ENCODE data around the gene ADAMTS2.

ADAMTS2 gene

DNA sequence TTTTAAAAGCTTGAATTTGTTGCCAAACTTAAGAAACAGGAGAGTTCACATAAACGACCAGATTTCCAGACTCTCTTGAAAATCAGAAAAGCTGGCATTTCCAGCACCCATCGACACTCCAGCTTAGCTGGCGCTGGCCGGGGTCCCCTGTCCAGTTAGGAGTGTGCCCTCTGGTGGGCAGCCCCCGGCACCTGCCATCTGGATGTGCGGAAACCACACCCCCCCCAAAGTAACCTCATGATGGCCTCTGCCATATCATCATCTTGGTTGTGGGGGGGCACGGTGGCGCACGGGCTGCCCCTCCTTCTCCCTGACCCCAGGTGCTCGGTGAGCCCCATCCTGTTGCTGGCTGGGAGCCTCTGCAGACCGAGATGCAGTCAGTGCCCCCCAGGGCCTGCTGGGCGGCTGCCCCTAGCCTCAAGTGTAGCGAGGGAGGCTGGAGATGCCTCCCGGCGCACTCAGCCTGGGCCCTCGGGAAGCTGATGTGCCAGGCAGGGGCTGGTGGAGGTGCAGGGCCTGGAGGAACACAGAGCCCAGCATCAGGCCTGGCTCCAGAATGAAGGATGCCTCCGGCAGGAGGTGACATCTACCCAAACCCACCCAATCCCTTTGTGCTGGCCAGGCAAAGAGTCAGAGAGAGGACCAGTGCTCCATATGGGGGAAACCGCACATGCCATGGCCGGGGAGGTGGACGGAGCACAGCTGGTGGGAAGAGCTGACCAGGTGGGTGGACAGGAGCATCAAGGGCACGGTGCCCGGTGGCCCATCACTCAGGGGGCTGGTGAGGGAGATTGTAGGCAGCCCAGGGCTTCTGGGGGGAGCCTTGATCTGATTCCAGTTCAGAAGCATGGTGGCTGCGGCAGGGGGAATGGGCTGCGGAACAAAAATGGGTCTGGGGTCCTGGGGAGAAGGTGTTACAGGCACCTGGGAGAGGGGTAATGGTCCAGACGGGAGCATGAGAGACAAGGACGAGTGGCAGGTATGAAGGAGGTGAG lies 70.6 kb downstream of the ADAMTS2 start:
- H3K4me3 ChIP-seq (ENCODE audit: low read length), result no peak overlapping the region
- H3K27me3 ChIP-seq (ENCODE audit: control insufficient read depth, insufficient read depth, low read length), result no peaks in the 10 kb centered on the region
- H3K27ac ChIP-seq (ENCODE audit: low read length), result no peak overlapping the region
- H3K9me3 ChIP-seq (ENCODE audit: control insufficient read depth, low read depth, low read length), result no peaks in the 10 kb centered on the region
- no peaks in the 10 kb centered on the region for H3K36me3 ChIP-seq (ENCODE audit: control insufficient read depth, low read depth, low read length)
- H3K9ac ChIP-seq (ENCODE audit: low read length), result no peak overlapping the region
- H3K4me1 ChIP-seq (ENCODE audit: control insufficient read depth, low read depth, low read length), result no peaks in the 10 kb centered on the region

DNA sequence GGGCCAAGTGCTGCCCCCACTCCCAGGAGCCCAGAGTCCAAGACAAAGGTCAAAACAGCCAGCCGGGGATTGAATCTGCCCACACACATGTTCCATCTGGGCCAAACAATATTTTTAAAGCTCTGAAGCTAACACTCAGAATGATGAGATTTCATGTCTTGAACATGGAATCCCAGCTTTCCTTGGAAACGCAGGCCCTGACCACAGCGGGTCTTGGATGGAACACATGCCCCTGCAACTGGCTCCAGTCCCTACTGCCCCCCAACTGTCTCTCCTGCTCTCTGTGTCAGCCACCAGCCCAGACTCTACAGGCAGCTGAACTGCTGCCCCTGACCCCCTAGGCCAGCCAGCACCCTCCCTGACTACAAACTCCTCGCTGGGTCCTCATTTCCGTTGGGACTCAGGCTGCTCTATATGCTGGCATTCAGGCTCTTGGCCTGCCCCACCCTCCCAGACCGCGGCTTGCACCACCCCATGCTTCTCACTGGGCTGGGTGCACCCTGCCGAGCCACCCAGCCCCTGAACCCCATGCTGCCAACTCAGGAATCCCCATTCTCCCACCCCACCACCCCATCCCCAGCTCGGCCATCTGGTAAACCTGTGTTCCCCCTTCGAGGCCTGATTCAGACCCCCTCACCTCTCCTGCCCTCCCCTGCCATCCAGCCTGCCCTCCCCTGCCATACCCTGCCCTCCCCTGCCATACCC lies 71.7 kb downstream of the ADAMTS2 start:
- Histone ChIP-seq H3K27ac (ENCODE audit: low read length) (no peak overlapping the region), H3K9ac (ENCODE audit: low read length) (no peak overlapping the region), H3K4me1 (ENCODE audit: control insufficient read depth, low read depth, low read length) (no peaks in the 10 kb centered on the region), H3K27me3 (ENCODE audit: control insufficient read depth, insufficient read depth, low read length) (no peaks in the 10 kb centered on the region), H3K9me3 (ENCODE audit: control insufficient read depth, low read depth, low read length) (no peaks in the 10 kb centered on the region), H3K36me3 (ENCODE audit: control insufficient read depth, low read depth, low read length) (no peaks in the 10 kb centered on the region), H3K4me3 (ENCODE audit: low read length) (no peak overlapping the region)

GRCh38 chr5:179273073-179273435 lies 72.2 kb downstream of the ADAMTS2 start:
- no peaks in the 10 kb centered on the region for H3K27me3 ChIP-seq (ENCODE audit: control insufficient read depth, insufficient read depth, low read length)
- H3K4me1 ChIP-seq (ENCODE audit: control insufficient read depth, low read depth, low read length), result no peaks in the 10 kb centered on the region
- H3K9ac ChIP-seq (ENCODE audit: low read length), result no peak overlapping the region
- no peaks in the 10 kb centered on the region for H3K9me3 ChIP-seq (ENCODE audit: control insufficient read depth, low read depth, low read length)
- H3K36me3 ChIP-seq (ENCODE audit: control insufficient read depth, low read depth, low read length), result no peaks in the 10 kb centered on the region
- H3K27ac ChIP-seq (ENCODE audit: low read length), result no peak overlapping the region
- no peak overlapping the region for H3K4me3 ChIP-seq (ENCODE audit: low read length)

GRCh38 chr5:179272326-179273072 lies 72.8 kb downstream of the ADAMTS2 start:
- no peak overlapping the region for H3K27ac ChIP-seq (ENCODE audit: low read length)
- no peaks in the 10 kb centered on the region for H3K27me3 ChIP-seq (ENCODE audit: control insufficient read depth, insufficient read depth, low read length)
- H3K9ac ChIP-seq (ENCODE audit: low read length), result no peak overlapping the region
- H3K4me1 ChIP-seq (ENCODE audit: control insufficient read depth, low read depth, low read length), result no peaks in the 10 kb centered on the region
- no peak overlapping the region for H3K4me3 ChIP-seq (ENCODE audit: low read length)
- H3K36me3 ChIP-seq (ENCODE audit: control insufficient read depth, low read depth, low read length), result no peaks in the 10 kb centered on the region
- no peaks in the 10 kb centered on the region for H3K9me3 ChIP-seq (ENCODE audit: control insufficient read depth, low read depth, low read length)

DNA sequence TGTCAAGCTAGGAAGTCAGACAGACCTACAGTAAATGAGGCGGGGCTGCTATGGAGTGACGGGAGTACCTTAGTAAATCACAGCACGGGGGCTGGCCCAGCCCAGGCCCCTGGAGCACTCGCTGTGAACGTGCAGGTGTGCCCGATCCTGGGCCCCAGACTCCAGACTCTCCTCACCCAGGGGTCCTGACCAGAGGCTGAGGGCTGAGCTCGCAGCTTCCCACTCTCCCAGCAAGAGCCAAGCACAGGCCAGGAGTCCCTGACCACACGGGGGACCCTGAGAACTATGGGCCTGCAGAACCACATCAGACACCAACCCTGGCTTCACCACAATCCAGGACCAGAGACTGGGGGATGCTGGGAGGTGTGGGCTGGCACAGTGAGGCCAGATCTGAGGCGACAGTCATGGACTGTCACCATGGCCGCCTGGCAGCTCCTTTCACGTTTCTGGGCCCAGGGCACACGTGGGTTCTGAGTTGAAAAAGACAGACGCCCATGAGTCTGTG lies 73.4 kb downstream of the ADAMTS2 start:
- H3K36me3 ChIP-seq (ENCODE audit: control insufficient read depth, low read depth, low read length), result no peaks in the 10 kb centered on the region
- H3K4me3 ChIP-seq (ENCODE audit: low read length), result no peak overlapping the region
- H3K9ac ChIP-seq (ENCODE audit: low read length), result no peak overlapping the region
- no peaks in the 10 kb centered on the region for H3K9me3 ChIP-seq (ENCODE audit: control insufficient read depth, low read depth, low read length)
- H3K27me3 ChIP-seq (ENCODE audit: control insufficient read depth, insufficient read depth, low read length), result no peaks in the 10 kb centered on the region
- no peaks in the 10 kb centered on the region for H3K4me1 ChIP-seq (ENCODE audit: control insufficient read depth, low read depth, low read length)
- no peak overlapping the region for H3K27ac ChIP-seq (ENCODE audit: low read length)

GRCh38 chr5:179271428-179271734 lies 73.9 kb downstream of the ADAMTS2 start:
- Histone ChIP-seq H3K4me1 (ENCODE audit: control insufficient read depth, low read depth, low read length) (peaks cover 2% of the 10 kb centered on the region), H3K27me3 (ENCODE audit: control insufficient read depth, insufficient read depth, low read length) (no peaks in the 10 kb centered on the region), H3K9ac (ENCODE audit: low read length) (no peak overlapping the region), H3K27ac (ENCODE audit: low read length) (no peak overlapping the region), H3K4me3 (ENCODE audit: low read length) (no peak overlapping the region), H3K9me3 (ENCODE audit: control insufficient read depth, low read depth, low read length) (no peaks in the 10 kb centered on the region), H3K36me3 (ENCODE audit: control insufficient read depth, low read depth, low read length) (no peaks in the 10 kb centered on the region)

GRCh38 chr5:179270581-179271427 lies 74.5 kb downstream of the ADAMTS2 start:
- peaks cover 7% of the 10 kb centered on the region for H3K4me1 ChIP-seq (ENCODE audit: control insufficient read depth, low read depth, low read length)
- no peaks in the 10 kb centered on the region for H3K27me3 ChIP-seq (ENCODE audit: control insufficient read depth, insufficient read depth, low read length)
- no peaks in the 10 kb centered on the region for H3K36me3 ChIP-seq (ENCODE audit: control insufficient read depth, low read depth, low read length)
- H3K4me3 ChIP-seq (ENCODE audit: low read length), result no peak overlapping the region
- H3K9me3 ChIP-seq (ENCODE audit: control insufficient read depth, low read depth, low read length), result no peaks in the 10 kb centered on the region
- H3K27ac ChIP-seq (ENCODE audit: low read length), result no peak overlapping the region
- no peak overlapping the region for H3K9ac ChIP-seq (ENCODE audit: low read length)

DNA sequence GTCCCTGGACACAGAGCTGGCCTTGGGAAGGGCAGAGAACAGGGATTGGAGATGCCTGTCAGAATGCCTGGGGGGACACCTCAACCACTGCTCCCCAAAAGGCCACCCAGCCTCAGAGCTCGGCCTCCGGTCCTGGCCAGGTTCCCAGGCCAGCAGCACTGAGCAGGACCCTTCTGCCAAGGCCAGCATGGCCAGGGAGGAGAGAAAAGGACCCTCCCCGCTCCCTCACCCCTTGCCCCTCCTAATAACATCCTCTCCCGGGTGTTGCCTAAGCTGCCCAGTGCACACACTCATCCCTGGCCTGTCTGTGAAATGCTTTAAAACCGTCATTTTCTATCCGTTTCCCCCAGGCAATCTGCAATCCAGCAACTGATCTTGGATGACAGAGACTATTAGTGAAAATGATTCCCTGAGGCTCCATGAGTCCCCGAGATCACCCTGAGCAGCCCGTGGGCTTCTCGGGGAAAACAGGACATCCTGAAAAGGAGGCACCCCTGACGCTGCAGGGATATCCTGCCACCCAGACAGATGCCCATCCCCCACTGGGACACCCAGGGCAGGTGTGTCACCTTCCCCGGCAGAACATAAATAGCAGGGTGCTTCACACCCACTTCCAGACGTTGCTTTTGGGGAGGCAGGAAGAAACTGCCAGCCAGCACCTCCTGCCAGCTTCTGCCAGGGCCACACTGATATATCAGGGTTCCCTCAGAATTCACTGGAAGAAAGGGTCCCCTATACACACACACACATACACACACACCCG lies 75.3 kb downstream of the ADAMTS2 start:
- no peaks in the 10 kb centered on the region for H3K27me3 ChIP-seq (ENCODE audit: control insufficient read depth, insufficient read depth, low read length)
- H3K9ac ChIP-seq (ENCODE audit: low read length), result no peak overlapping the region
- no peak overlapping the region for H3K4me3 ChIP-seq (ENCODE audit: low read length)
- no peaks in the 10 kb centered on the region for H3K9me3 ChIP-seq (ENCODE audit: control insufficient read depth, low read depth, low read length)
- H3K4me1 ChIP-seq (ENCODE audit: control insufficient read depth, low read depth, low read length), result peaks cover 13% of the 10 kb centered on the region
- no peak overlapping the region for H3K27ac ChIP-seq (ENCODE audit: low read length)
- H3K36me3 ChIP-seq (ENCODE audit: control insufficient read depth, low read depth, low read length), result no peaks in the 10 kb centered on the region

GRCh38 chr5:179268966-179269693 lies 76.1 kb downstream of the ADAMTS2 start:
- Histone ChIP-seq H3K36me3 (ENCODE audit: control insufficient read depth, low read depth, low read length) (no peaks in the 10 kb centered on the region), H3K9me3 (ENCODE audit: control insufficient read depth, low read depth, low read length) (no peaks in the 10 kb centered on the region), H3K4me3 (ENCODE audit: low read length) (no peak overlapping the region), H3K27ac (ENCODE audit: low read length) (no peak overlapping the region), H3K9ac (ENCODE audit: low read length) (no peak overlapping the region), H3K4me1 (ENCODE audit: control insufficient read depth, low read depth, low read length) (peaks cover 13% of the 10 kb centered on the region), H3K27me3 (ENCODE audit: control insufficient read depth, insufficient read depth, low read length) (no peaks in the 10 kb centered on the region)

DNA sequence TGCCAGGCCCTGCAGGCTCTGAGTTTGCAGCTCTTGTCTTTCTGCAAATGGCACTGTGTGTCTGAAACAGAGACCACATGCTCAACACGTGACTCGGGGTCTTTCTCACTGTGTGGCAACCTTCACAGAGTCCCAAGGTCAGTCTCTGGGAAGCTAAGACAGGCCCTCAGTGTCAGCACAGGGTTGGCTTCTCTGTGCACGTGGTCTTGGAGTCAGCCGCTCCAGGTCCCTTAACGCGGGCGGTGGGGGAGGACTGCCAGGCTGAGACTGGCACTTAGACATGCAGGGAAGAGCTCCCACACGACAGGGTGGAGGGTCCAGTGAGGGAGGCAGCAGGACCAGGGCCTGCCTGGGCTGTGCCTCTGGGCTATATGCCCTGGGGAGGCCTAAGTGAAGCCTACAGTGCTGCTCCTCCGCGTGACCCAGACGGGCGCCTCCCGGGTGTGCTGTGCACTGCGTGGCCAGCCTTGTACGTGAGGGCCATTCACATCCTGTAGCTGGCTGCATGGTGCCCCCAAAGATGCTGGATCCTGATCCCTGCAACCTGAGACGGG lies 76.8 kb downstream of the ADAMTS2 start:
- H3K27me3 ChIP-seq (ENCODE audit: control insufficient read depth, insufficient read depth, low read length), result no peaks in the 10 kb centered on the region
- no peaks in the 10 kb centered on the region for H3K9me3 ChIP-seq (ENCODE audit: control insufficient read depth, low read depth, low read length)
- no peaks in the 10 kb centered on the region for H3K36me3 ChIP-seq (ENCODE audit: control insufficient read depth, low read depth, low read length)
- no peak overlapping the region for H3K4me3 ChIP-seq (ENCODE audit: low read length)
- H3K27ac ChIP-seq (ENCODE audit: low read length), result no peak overlapping the region
- H3K9ac ChIP-seq (ENCODE audit: low read length), result no peak overlapping the region
- H3K4me1 ChIP-seq (ENCODE audit: control insufficient read depth, low read depth, low read length), result peaks cover 13% of the 10 kb centered on the region

Measured in iPS-18a (cell line).